Fibroblast of mammary gland (primary cell): ENCODE measurements around the gene FOXA1.

ENCODE experiments used
- DNase-seq: peaks from one replicate; pipeline ENCODE4 v3.0.0-alpha.2; 2010; ENCODE audit warnings: low read depth
- H3K4me3 ChIP-seq: 2 replicates; pipeline ENCODE4 v1.5.1; 2011; ENCODE audit warnings: low read depth, mild to moderate bottlenecking, low read length, moderate library complexity; ENCODE audit not compliant: control insufficient read depth
- CTCF ChIP-seq: conservative IDR thresholded peaks from 2 replicates; pipeline ENCODE4 v1.5.1; 2011; ENCODE audit warnings: low read depth, low read length, inconsistent platforms; ENCODE audit not compliant: control insufficient read depth, insufficient read depth

Gene FOXA1

GRCh38 chr14:37594238-37594970 is 645 bp downstream of the FOXA1 start:
- peak; percentile 82 for DNase-seq
- H3K4me3 ChIP-seq, result peak overlapping the region; percentile 45
- TF ChIP-seq CTCF, result peak; percentile 86

- no peak overlapping the region for H3K4me3 ChIP-seq
- no peak for DNase-seq
- TF ChIP-seq CTCF, result no peak
These were observed 1.4 kb downstream of the FOXA1 start for GRCh38 chr14:37593511-37594237.

GRCh38 chr14:37592482-37593408 is 2.3 kb downstream of the FOXA1 start:
- no peak for DNase-seq
- TF ChIP-seq CTCF, result no peak
- H3K4me3 ChIP-seq, result no peak overlapping the region

- no peak for TF ChIP-seq CTCF
- no peak for DNase-seq
- H3K4me3 ChIP-seq, result no peak overlapping the region
These were observed 3.0 kb downstream of the FOXA1 start for GRCh38 chr14:37591941-37592481.

- no peak for TF ChIP-seq CTCF
- DNase-seq, result no peak
- no peak overlapping the region for H3K4me3 ChIP-seq
These were observed 3.6 kb downstream of the FOXA1 start for GRCh38 chr14:37591311-37591940.
